Thyroid gland (tissue), 4 donors: ENCODE measurements around the gene LDB3. TPM values are rescaled to one million over a fixed set of nuclear protein-coding genes. Genes with fewer than 3 reads are reported as not detected.
"Not testable (repeated sequence)": the region's sequence is repeated elsewhere in the genome, so short reads cannot be mapped to it uniquely, and the experiment has no call there.

Source experiments
- DNase-seq, 2 donors: peaks; one replicate each; pipeline ENCODE4 v3.0.0-alpha.2; 2019
- H3K27ac ChIP-seq, 3 donors: fragments of 200-600 bp; sonication (generic); 1 replicate in 2 of 3; 2 replicates in 1 of 3; pipeline ENCODE4 v1.5.1; 2016 to 2019; ENCODE audit warnings: mild to moderate bottlenecking in 1 of 3, moderate library complexity in 1 of 3
- H3K27me3 ChIP-seq: fragments of 200-600 bp; sonication (generic); one replicate; pipeline ENCODE4 v1.5.1; 2019
- H3K36me3 ChIP-seq, 2 donors: fragments of 200-600 bp; sonication (generic); one replicate each; pipeline ENCODE4 v1.5.1; 2016 to 2019
- H3K4me1 ChIP-seq, 2 donors: fragments of 200-600 bp; sonication (generic); one replicate each; pipeline ENCODE4 v1.5.1; 2017 to 2019
- H3K4me3 ChIP-seq, 3 donors: fragments of 200-600 bp; sonication (generic); replicated peaks in 1 of 3; 1 replicate in 2 of 3; 2 replicates in 1 of 3; pipeline ENCODE4 v1.5.1; 2016; ENCODE audit warnings: mild to moderate bottlenecking in 1 of 3
- H3K9me3 ChIP-seq: fragments of 200-600 bp; sonication (generic); one replicate; pipeline ENCODE4 v1.5.1; 2017
- CTCF ChIP-seq, 6 experiments: fragments of 200-600 bp in 3 of 6; fragments of 450-650 bp in 3 of 6; sonication (generic) in 3 of 6; IDR thresholded peaks; one replicate each; pipeline ENCODE4 v1.5.1; 2016 to 2019; ENCODE audit warnings: antibody characterized with exemption in 6 of 6, mild to moderate bottlenecking in 2 of 6, inconsistent platforms in 1 of 6, moderate library complexity in 1 of 6
- POLR2A ChIP-seq, 2 donors: fragments of 450-650 bp; IDR thresholded peaks; one replicate each; pipeline ENCODE4 v1.6.1; 2017; ENCODE audit warnings: antibody characterized with exemption in 2 of 2, mild to moderate bottlenecking in 2 of 2, moderate library complexity in 1 of 2
- WGBS, 2 donors: methylation state at CpG; one replicate each; pipeline ENCODE4 v1.1.5; 2017; 5-methylcytosine and 5-hydroxymethylcytosine counted together
- intact Hi-C: fragments of 100-400 bp; cut with DNase I; formaldehyde crosslinking; loops from one replicate; pipeline ENCODE4 v1.15.1; 2023
- total RNA-seq, 4 donors: library from RNA; depleted of rRNA; stranded (reverse); fragments of >200 nt; gene quantifications; one replicate each; pipeline ENCODE4 v1.2.3, GENCODE V29; 2016

LDB3 gene
- total RNA-seq, 4 donors from 2014 or later: 1.5 to 5.5 (median 1.9) TPM

DNA sequence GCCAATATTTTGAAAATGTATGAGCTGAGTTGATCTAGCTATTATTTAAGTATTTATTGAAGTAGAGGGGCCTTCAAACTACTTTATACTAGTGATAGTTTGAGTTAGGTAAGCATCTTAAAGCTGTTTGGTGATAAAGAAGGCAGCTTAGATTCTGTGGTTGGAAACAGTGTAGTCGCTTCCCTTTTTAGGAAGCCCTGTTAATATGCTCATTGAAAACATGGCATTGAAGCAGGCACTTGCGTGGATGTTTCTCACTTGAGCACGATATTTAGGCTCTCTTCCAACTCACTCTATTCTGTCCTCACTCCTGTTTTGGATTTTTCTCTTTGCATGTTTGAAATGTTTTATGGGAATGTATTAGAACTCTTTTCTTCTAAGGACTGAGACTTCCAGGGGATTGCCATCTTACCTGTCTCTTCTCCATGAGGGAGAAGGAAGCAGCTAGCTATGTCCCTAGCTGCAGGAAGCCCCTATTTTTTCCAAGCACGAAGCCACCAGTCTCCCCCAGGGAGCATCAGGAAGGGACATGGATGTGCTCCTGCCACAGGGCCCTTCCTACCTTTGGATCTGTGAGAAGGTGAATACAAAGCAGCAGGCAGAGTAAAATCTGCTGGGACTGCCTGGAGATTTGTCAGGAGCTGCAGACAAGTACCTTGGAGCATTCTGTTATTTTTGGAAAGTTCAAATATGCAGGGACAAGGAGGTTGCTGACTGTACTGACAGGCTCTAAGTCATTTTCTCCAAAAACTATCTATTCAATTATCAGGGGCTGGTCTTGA lies 66.1 kb downstream of the LDB3 start:
- DNase-seq: peak; percentile 53 to 60
- Histone ChIP-seq H3K4me3 (no peak overlapping the region), H3K27me3 (no peaks in the 10 kb centered on the region), H3K27ac (peak overlapping the region; percentile 89 to 94 (median 93)), H3K36me3 (no peaks in the 10 kb centered on the region), H3K9me3 (no peaks in the 10 kb centered on the region), H3K4me1 (peaks cover 58 to 70% of the 10 kb centered on the region in 2 donors)
- 33 to 39% methylated on average over 4 of the region's 4 CpGs for WGBS, 2 donors
- TF ChIP-seq CTCF (IDR thresholded peaks at IDR 0.05) (no peak), POLR2A (IDR thresholded peaks at IDR 0.05) (peak in 1 of 2 donors; percentile 72)
- intact Hi-C loops: no loop called here

GRCh38 chr10:86735278-86735677 lies 67.0 kb downstream of the LDB3 start:
- WGBS, 2 donors: 89 to 93% methylated on average over 4 of the region's 4 CpGs
- H3K27me3 ChIP-seq, H3K36me3 ChIP-seq, H3K9me3 ChIP-seq, H3K4me3 ChIP-seq, DNase-seq, intact Hi-C loops: not testable (repeated sequence)
- Histone ChIP-seq H3K27ac (peak overlapping the region; percentile 89 to 94 (median 93)), H3K4me1 (peaks cover 55 to 63% of the 10 kb centered on the region in 2 donors)

DNA sequence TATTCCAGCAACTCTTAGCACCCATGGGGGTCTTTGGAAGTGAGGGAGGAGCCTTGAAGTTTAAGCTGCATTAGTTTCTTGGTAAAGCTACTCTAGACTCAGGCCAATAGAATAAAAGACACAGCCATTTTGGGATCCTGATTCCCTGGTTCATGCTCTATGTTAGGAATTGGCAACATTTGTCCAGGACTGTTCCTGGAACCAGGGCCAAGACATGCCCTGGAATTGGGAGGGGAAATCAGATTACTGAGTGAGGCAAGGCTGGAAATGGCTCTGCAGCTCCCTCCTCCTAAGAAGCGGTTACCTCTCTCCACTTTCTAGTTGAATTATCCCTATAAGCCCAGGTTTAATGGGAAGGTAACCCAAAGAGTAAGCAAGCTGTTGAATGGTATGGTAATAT lies 73.9 kb downstream of the LDB3 start:
- intact Hi-C loops: no loop called here
- WGBS, 2 donors: 93 to 100% methylated on average over 1 of the region's 1 CpG
- Histone ChIP-seq H3K27ac (no peak overlapping the region), H3K4me1 (peaks cover 19 to 29% of the 10 kb centered on the region in 2 donors), H3K4me3 (no peak overlapping the region), H3K36me3 (no peaks in the 10 kb centered on the region), H3K27me3 (no peaks in the 10 kb centered on the region), H3K9me3 (no peaks in the 10 kb centered on the region)
- no peak for DNase-seq
- TF ChIP-seq POLR2A (IDR thresholded peaks at IDR 0.05) (no peak), CTCF (IDR thresholded peaks at IDR 0.05) (no peak)

GRCh38 chr10:86744067-86744725 lies 75.9 kb downstream of the LDB3 start:
- Histone ChIP-seq H3K4me3 (no peak overlapping the region), H3K36me3 (no peaks in the 10 kb centered on the region), H3K27ac (peak overlapping the region; percentile 64 to 89 (median 81)), H3K4me1 (peaks cover 11 to 20% of the 10 kb centered on the region in 2 donors), H3K27me3 (no peaks in the 10 kb centered on the region), H3K9me3 (no peaks in the 10 kb centered on the region)
- WGBS, 2 donors: 69 to 70% methylated on average over 7 of the region's 7 CpGs
- DNase-seq: no peak
- intact Hi-C loops: no loop called here
- peak in 1 of 2 donors; percentile 27 for TF ChIP-seq POLR2A (IDR thresholded peaks at IDR 0.05)
- no peak for TF ChIP-seq CTCF (IDR thresholded peaks at IDR 0.05)

DNA sequence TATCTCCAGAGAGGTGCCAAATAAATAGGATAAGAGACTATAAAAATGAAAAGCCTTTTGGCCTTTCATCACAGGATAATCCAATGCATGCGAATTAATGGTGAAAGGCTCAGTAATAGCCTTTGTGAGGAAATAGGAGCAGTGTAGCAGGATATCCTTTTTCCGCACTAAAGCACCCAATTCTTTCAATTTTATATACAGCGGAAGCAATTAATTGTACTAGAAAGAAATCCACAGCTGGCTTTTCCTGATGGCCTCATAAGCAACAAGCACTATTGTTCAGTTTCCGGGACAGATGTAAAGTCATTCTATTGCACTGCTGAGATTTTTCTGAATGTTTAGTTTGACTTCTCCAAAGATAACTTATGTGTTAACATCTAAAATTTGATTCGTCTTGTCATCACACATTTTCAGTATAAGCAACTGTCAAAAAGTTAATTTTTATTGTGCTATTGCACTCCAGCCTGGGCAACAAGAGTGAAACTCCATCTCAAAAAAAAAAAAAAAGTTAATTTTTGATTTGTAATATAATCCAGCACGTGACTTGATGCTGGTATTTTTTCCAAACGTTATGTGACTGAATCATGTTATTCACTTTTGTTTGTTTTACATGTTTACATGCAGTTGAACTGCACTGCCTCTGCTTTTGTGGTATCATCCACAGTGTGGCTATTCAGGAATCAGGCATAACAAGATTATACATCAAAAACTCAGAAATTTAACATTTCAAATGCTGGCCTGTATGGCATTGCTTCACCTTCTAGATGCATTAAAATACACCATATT lies 79.7 kb downstream of the LDB3 start:
- H3K27me3 ChIP-seq: no peaks in the 10 kb centered on the region
- no peak overlapping the region for H3K4me3 ChIP-seq
- H3K36me3 ChIP-seq: no peaks in the 10 kb centered on the region
- H3K9me3 ChIP-seq: no peaks in the 10 kb centered on the region
- no peak for TF ChIP-seq CTCF (IDR thresholded peaks at IDR 0.05)
- no peak for TF ChIP-seq POLR2A (IDR thresholded peaks at IDR 0.05)
- H3K4me1 ChIP-seq: peaks cover 11 to 28% of the 10 kb centered on the region in 2 donors
- no peak overlapping the region for H3K27ac ChIP-seq
- intact Hi-C loops: no loop called here
- DNase-seq: no peak
- WGBS, 2 donors: 60 to 66% methylated on average over 7 of the region's 7 CpGs
